Skeletal muscle tissue (tissue), 4 donors: ENCODE results near the gene TNRC6B. TPM values are rescaled to one million over a fixed set of nuclear protein-coding genes. Genes with fewer than 3 reads are reported as not detected.

Experiments
- H3K27ac ChIP-seq: one replicate; pipeline ENCODE4 v1.7.0; 2013; ENCODE audit warnings: mild to moderate bottlenecking, low read depth, low read length, inconsistent platforms
- H3K27me3 ChIP-seq, 3 donors: one replicate each; pipeline ENCODE4 v1.7.0; 2013; ENCODE audit warnings: low read length in 3 of 3; ENCODE audit not compliant: control insufficient read depth in 3 of 3, insufficient read depth in 3 of 3
- H3K36me3 ChIP-seq, 3 donors: one replicate each; pipeline ENCODE4 v1.7.0; 2013; ENCODE audit warnings: low read length in 3 of 3; ENCODE audit not compliant: control insufficient read depth in 3 of 3, insufficient read depth in 3 of 3
- H3K4me1 ChIP-seq, 3 donors: one replicate each; pipeline ENCODE4 v1.7.0; 2013; ENCODE audit warnings: low read length in 3 of 3, mild to moderate bottlenecking in 3 of 3; ENCODE audit not compliant: control insufficient read depth in 3 of 3, insufficient read depth in 3 of 3
- H3K4me3 ChIP-seq, 3 donors: one replicate each; pipeline ENCODE4 v1.7.0; 2013; ENCODE audit warnings: low read length in 3 of 3
- H3K9ac ChIP-seq, 3 donors: one replicate each; pipeline ENCODE4 v1.7.0; 2013; ENCODE audit warnings: low read length in 3 of 3, mild to moderate bottlenecking in 3 of 3, moderate library complexity in 2 of 3, low read depth in 1 of 3
- H3K9me3 ChIP-seq, 3 donors: one replicate each; pipeline ENCODE4 v1.7.0; 2013; ENCODE audit warnings: low read length in 3 of 3; ENCODE audit not compliant: control insufficient read depth in 3 of 3
- total RNA-seq: library from RNA; depleted of rRNA; stranded (reverse); fragments of >200 nt; gene quantifications from one replicate; pipeline ENCODE4 v1.2.3, GENCODE V29; 2014
- donor health status: Osteomylitis.

Gene TNRC6B
- total RNA-seq, 1 donor from 2014 or later, result 28.2 TPM

DNA sequence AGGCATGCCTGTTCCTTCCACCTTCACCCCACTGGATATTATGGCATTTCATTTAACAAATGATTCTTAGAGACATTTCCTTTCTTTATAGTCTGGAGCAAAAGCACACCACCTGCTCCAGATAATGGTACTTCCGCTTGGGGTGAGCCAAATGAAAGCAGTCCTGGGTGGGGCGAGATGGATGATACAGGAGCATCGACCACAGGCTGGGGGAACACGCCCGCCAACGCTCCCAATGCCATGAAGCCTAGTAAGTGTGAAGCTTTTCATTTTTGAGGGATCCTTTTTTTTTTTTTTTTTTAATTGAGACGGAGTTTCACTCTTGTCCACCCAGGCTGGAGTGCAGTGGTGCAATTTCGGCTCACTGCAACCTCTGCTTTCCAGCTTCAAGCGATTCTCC, 92.3 kb downstream of the TNRC6B start:
- H3K27ac ChIP-seq, result no peak overlapping the region
- H3K36me3 ChIP-seq, result peaks cover 10 to 23% (median 16%) of the 10 kb centered on the region in 3 donors

DNA sequence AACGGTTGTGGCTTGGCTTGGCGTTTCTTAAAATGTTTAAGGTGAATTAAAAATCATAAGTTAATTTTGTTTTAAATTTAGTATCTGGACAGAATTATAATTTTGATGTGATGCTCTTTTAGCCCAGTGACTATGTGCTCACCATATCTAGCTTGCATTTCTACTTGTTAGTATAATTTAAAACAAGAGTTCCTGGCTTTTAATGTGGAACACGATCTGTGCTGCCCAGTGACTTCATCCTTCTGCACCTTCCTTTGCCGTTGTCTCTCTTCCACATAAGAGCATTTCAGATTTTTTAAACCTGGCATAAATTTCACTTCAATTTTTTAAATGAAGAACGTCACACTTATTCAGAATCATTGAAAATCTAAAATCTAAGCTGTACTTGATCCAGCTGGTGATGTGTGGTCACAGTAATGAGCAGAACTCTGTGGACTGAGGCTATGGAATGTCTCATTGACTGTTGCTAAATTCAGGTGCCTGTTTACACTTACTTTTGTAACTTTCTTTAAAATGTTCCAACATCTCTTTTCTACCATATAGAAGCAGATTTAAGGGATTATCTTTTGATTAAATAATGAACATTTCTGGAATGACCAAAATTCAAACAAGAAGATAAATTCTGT, 93.1 kb downstream of the TNRC6B start:
- Histone ChIP-seq H3K4me3 (no peak overlapping the region), H3K4me1 (peaks cover 0 to 3% (median 1%) of the 10 kb centered on the region in 3 donors), H3K36me3 (peaks cover 6 to 19% (median 12%) of the 10 kb centered on the region in 3 donors), H3K9me3 (no peaks in the 10 kb centered on the region), H3K9ac (no peak overlapping the region), H3K27me3 (no peaks in the 10 kb centered on the region), H3K27ac (no peak overlapping the region)

More for the DNA sequence above, 92.3 kb downstream of the TNRC6B start:
- H3K4me3 ChIP-seq, result no peak overlapping the region
- H3K27me3 ChIP-seq, result no peaks in the 10 kb centered on the region
- H3K9me3 ChIP-seq, result no peaks in the 10 kb centered on the region
- H3K4me1 ChIP-seq, result peaks cover 0 to 4% (median 3%) of the 10 kb centered on the region in 3 donors
- no peak overlapping the region for H3K9ac ChIP-seq

DNA sequence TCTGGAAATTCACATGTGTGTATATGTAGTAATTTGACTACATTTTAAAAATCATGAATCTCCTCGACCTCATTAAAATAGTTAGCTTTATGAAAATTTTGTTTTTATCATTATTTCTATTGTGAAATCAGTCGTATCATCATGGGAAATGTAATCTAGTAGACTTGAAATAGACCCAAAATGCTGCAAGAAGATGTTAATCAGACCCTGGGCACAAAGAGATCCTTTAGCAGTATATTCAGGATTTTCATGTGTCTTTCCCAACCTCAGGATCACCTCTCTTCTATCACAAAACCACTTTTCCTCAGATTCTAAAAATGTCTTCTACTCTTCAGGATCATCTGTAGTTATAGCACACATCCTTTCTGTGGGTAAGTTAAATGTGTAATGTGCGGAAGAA, 93.7 kb downstream of the TNRC6B start:
- Histone ChIP-seq H3K4me3 (no peak overlapping the region), H3K27me3 (no peaks in the 10 kb centered on the region), H3K9me3 (no peaks in the 10 kb centered on the region), H3K9ac (no peak overlapping the region), H3K36me3 (peaks cover 4 to 17% (median 12%) of the 10 kb centered on the region in 3 donors), H3K27ac (no peak overlapping the region), H3K4me1 (peaks cover 3 to 4% (median 3%) of the 10 kb centered on the region in 3 donors)

DNA sequence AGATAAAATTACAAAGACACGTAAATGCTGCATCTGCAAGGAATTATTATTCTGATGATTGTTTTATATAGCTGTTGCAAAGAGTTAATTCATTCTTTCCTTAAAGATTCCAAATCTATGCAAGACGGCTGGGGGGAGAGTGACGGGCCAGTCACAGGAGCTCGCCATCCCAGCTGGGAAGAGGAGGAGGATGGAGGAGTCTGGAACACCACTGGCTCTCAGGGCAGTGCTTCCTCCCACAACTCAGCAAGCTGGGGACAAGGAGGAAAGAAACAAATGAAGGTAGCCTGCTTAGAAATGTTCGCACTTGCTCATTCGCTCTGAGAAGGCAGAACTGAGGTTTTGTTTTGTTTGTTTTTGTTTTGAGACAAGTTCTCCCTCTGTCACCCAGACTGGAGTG, 95.6 kb downstream of the TNRC6B start:
- no peak overlapping the region for H3K4me3 ChIP-seq
- H3K27me3 ChIP-seq, result no peaks in the 10 kb centered on the region
- H3K36me3 ChIP-seq, result peaks cover 4 to 15% (median 5%) of the 10 kb centered on the region in 3 donors

DNA sequence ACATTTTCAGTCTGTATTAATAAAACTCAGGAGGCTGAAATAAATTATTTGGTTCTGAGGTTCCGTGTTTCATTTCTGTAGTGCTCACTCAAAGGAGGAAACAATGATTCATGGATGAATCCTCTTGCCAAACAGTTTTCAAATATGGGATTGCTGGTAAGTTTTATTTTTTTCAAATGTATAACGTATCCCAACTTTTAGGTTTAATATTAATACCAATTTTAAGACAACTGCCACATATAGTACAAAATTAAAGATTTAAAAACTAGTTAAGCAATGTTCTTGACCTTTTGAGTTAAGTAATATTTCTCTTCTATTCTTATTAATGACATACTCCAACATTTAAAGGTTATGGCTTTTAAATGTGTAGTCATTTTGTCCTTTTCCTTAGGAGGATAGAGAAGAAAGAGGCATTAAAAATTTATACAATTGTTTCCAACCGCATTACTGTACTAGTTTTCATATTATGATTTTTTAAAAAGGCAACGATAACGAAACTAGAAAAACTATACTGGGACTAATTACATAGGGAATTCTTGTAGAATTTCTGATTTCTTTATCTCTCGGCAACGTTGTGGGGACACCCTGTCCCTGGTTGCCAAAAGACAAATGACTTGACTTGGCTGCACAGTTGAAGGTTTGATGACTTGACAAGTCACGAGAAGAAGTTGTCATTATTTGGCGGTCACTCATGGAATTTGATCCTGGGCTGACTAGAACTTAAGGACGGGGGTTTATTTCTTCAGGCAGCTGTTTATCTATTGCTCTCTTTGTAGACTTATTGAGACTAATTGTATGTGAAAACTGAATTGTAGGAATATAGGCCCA, 99.5 kb downstream of the TNRC6B start:
- Histone ChIP-seq H3K4me1 (peaks cover 9 to 15% (median 14%) of the 10 kb centered on the region in 3 donors), H3K27ac (peak overlapping the region; percentile 95), H3K36me3 (peaks cover 8 to 25% (median 19%) of the 10 kb centered on the region in 3 donors), H3K27me3 (no peaks in the 10 kb centered on the region), H3K9ac (peak overlapping the region; percentile 60 to 83 (median 72)), H3K9me3 (no peaks in the 10 kb centered on the region), H3K4me3 (peak overlapping the region; percentile 46 to 70 (median 67))

More for the DNA sequence above, 95.6 kb downstream of the TNRC6B start:
- no peak overlapping the region for H3K9ac ChIP-seq
- peaks cover 6 to 11% (median 11%) of the 10 kb centered on the region in 3 donors for H3K4me1 ChIP-seq
- peak overlapping the region; percentile 9 for H3K27ac ChIP-seq
- no peaks in the 10 kb centered on the region for H3K9me3 ChIP-seq

DNA sequence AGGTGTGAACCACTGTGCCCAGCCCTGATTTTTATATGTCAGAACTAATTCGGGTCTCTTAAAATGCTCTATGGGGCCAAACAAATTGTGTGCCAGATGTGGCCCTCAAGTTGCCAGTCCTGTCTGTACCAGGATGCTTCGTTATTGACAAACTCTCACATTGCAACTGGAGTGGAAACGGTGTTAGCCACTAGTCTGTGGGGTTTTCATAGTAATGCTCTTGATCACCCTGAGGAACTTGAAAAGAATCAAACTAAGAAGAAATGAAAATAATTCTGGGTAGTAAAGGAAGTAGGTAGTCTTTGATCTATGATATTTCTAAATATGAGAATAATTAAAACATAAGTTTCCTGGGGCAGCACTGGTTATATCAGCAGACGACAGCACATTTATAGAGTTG, 101.3 kb downstream of the TNRC6B start:
- H3K9ac ChIP-seq, result no peak overlapping the region
- H3K36me3 ChIP-seq, result peaks cover 4 to 17% (median 14%) of the 10 kb centered on the region in 3 donors
- no peak overlapping the region for H3K4me3 ChIP-seq
- no peak overlapping the region for H3K27ac ChIP-seq
- peaks cover 9 to 15% (median 14%) of the 10 kb centered on the region in 3 donors for H3K4me1 ChIP-seq
- H3K9me3 ChIP-seq, result no peaks in the 10 kb centered on the region
- no peaks in the 10 kb centered on the region for H3K27me3 ChIP-seq

DNA sequence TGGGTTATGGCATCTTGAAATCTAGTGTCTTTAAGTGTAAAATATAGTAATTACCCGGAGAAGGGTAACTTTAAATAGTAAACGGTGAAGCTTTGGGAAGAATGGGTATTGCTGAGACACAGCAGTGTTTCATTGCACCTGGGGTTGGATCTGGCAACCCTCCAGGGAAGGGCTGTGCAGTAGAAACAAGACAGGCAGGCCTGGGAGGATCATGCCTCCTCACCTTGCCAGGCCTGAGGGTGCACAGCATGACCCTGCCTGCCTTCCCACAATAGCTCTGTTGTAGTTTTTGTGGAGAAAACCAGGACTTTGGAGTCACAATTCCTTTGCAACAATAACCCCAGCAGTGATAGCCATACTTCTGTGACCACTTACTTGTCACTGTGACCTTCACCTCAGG, 104.0 kb downstream of the TNRC6B start:
- H3K36me3 ChIP-seq, result peaks cover 12 to 33% (median 29%) of the 10 kb centered on the region in 3 donors
- H3K9ac ChIP-seq, result no peak overlapping the region
- H3K4me3 ChIP-seq, result no peak overlapping the region
- H3K9me3 ChIP-seq, result no peaks in the 10 kb centered on the region
- no peak overlapping the region for H3K27ac ChIP-seq
- peaks cover 9 to 12% (median 10%) of the 10 kb centered on the region in 3 donors for H3K4me1 ChIP-seq
- no peaks in the 10 kb centered on the region for H3K27me3 ChIP-seq

DNA sequence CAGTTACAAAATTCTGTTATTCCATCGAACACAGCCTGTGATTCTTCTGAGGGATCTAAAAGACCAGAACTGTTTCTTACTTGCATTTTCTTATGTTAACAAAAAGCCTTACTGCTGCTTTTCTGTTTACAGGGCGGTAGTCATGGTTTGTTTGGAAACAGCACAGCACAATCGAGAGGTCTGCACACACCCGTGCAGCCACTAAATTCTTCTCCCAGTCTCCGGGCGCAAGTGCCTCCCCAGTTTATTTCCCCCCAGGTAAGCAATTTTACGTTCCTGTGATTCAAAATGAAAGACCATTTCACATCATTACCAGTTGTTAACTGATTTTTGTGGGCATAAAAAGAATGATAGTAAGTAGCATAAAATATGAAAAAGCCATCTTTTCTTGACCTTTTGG, 107.8 kb downstream of the TNRC6B start:
- Histone ChIP-seq H3K4me1 (peaks cover 0 to 5% (median 4%) of the 10 kb centered on the region in 3 donors), H3K9ac (no peak overlapping the region), H3K36me3 (peaks cover 31 to 55% (median 46%) of the 10 kb centered on the region in 3 donors), H3K27ac (peak overlapping the region; percentile 3), H3K27me3 (no peaks in the 10 kb centered on the region), H3K9me3 (no peaks in the 10 kb centered on the region), H3K4me3 (no peak overlapping the region)

DNA sequence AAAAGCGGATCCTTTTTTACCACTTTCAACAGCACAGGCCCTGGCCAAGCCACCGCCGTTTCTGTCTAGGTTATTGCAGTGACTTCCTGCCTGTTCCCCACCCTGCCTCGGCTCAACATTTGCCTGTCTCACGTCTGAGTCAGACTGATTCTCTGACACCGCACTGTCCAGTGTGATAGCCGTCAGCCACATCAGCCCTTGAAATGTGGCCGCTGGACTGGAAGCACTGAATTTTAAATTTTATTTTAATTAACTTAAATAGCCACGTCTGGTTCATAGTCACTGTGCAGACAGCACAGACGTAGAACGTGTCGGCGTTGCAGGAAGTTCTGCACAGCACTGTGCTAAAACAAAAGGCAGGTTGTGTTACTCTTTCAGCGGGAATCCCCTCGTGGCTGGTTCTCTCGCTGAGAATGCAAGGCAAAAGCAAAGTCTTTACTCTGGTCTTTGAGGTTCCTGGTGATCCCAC, 112.3 kb downstream of the TNRC6B start:
- no peaks in the 10 kb centered on the region for H3K27me3 ChIP-seq
- no peak overlapping the region for H3K27ac ChIP-seq
- peaks cover 27 to 53% (median 50%) of the 10 kb centered on the region in 3 donors for H3K36me3 ChIP-seq
- H3K4me3 ChIP-seq, result no peak overlapping the region
- H3K9me3 ChIP-seq, result no peaks in the 10 kb centered on the region
- no peak overlapping the region for H3K9ac ChIP-seq
- no peaks in the 10 kb centered on the region for H3K4me1 ChIP-seq

DNA sequence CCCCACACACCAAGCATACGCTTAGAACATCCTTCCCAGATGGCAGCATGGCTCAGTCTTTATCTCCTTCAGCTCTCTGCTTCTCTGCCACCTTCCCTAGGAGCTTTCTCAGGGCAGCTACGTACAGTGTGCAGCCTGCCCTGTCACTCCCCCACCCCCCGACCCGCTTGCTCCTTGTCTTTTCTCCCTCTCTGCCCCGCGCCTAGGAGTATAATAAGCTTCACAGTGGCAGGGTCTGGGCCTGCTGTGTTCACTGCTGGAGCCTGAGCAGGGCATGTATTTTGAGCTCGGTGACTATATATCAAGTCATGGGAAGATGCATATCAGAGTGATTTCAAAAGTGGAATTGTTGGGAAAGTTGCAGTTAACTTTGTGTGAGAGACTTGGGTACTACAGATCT, 112.8 kb downstream of the TNRC6B start:
- Histone ChIP-seq H3K4me3 (no peak overlapping the region), H3K9me3 (no peaks in the 10 kb centered on the region), H3K27me3 (no peaks in the 10 kb centered on the region), H3K27ac (no peak overlapping the region), H3K4me1 (no peaks in the 10 kb centered on the region), H3K36me3 (peaks cover 27 to 49% (median 48%) of the 10 kb centered on the region in 3 donors), H3K9ac (no peak overlapping the region)
